ENCODE data around the gene FXYD3.

DNA sequence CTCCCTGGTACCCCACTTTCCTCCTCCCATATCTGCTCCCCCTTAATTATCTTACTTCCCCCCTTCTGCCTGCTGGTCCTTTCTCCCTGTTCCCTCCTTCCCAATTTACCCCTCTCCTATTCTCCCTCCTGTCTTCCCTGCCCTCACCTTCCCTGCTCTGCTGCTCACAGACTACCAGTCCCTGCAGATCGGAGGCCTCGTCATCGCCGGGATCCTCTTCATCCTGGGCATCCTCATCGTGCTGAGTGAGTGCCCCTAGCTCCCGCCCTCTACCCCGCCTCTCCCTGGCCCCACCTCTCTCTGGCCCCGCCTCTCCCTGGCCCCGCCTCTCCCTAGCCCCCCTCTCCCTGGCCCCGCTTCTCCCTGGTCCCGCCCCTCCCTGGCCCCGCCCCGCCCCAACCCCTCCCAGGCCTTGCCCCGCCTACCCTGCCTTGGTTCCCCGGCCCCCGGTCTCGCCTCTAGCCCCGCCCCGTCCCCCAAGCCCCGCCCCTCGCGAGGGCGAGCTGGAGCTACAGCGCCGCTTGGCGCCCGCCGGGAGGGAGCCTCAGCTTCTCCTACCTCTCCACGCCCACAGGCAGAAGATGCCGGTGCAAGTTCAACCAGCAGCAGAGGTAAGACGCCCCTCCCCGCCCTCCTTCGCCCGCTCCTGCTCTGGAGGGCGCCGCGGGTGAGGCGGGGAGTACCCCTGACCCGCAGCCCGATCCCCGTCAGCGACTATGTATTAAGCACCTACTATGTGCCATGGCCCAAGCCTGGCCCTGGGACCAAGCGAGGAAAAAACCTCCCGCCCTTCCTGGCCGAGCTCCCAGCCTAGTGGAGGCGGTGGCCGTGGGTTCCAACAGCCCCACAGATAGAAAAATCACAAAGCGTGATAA, 25.6 kb downstream of the FXYD3 start:
- TF ChIP-seq, protein P1, sequence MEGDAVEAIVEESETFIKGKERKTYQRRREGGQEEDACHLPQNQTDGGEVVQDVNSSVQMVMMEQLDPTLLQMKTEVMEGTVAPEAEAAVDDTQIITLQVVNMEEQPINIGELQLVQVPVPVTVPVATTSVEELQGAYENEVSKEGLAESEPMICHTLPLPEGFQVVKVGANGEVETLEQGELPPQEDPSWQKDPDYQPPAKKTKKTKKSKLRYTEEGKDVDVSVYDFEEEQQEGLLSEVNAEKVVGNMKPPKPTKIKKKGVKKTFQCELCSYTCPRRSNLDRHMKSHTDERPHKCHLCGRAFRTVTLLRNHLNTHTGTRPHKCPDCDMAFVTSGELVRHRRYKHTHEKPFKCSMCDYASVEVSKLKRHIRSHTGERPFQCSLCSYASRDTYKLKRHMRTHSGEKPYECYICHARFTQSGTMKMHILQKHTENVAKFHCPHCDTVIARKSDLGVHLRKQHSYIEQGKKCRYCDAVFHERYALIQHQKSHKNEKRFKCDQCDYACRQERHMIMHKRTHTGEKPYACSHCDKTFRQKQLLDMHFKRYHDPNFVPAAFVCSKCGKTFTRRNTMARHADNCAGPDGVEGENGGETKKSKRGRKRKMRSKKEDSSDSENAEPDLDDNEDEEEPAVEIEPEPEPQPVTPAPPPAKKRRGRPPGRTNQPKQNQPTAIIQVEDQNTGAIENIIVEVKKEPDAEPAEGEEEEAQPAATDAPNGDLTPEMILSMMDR (IDR thresholded peaks at IDR 0.05) = peak; percentile 80
- TF ChIP-seq ZFX (IDR thresholded peaks at IDR 0.05; ENCODE audit: borderline replicate concordance) = no peak
